CMK (cell line): ENCODE measurements around the gene FYN.

Experiments
- DNase-seq: peaks from one replicate; pipeline ENCODE4 v3.0.0-alpha.2; 2010; ENCODE audit warnings: low read depth

Gene FYN

DNA sequence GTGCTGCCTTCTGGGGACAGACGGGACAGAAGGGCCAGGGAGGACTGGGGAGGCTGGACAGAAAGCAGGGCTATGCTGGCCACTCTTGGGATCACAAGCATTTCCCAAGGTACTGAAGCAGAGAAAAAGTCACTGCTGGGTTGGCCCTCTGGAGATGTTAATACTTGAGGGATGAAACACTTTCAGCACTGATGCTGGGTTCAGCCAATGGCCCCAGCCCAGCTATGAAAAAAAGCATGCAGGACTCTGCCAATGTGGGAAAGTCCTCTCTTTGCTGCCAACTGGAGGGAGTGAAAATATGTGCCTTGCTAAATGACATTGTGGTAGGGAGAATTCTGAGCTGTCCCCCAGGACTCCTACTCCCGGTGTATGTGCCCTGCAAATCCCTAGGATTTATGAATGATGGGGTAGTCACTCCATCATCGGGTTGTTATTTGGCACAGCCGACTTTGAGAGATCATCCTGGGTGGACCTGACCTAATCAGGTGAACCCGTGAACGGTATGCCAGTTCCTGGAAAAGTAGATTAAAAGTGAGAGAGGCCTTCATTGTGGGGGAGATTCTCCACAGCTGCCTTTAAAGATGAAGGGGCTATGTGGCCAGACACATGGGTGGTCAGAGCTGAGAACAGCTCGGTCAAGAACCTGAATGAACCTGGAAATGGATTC lies 147.7 kb downstream of the FYN start:
- DNase-seq: no peak

DNA sequence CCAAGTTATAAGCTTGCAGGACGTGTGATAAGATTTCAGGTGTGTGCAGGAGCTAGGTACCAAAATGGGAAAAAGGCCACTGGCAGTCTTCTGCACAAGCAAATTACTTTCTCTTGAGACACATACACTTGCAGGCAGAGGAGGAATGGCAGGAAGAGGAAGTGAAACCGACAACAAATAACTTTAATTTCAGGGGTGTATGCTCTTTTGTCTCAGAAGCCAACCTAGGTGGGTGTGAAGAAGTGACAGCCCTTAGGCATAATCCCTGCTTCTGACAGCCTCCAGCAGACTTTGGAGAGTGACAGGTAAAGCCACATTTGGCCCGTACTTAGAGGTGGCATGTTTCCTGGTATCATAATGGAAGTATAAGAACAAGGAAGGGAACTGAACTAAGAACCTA lies 148.7 kb downstream of the FYN start:
- DNase-seq: no peak

DNA sequence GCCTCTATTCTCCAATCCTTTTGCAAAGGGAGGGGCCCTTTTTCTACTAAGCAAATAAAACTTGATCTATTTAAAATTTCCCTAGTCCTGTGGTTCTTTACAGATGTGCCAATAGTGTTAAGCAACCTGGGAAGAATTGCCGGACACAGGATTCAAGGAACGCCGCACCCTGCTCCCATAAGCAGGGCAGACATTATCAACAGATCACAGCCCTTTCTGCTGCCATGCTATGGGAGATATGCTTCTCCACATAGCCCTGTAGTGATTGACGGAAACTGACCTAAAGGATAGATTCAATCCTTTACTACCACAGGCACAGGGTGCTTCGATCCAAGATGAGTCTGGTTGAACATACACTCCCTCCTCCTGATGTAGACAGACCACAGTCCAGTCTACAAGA lies 149.2 kb downstream of the FYN start:
- DNase-seq: no peak

DNA sequence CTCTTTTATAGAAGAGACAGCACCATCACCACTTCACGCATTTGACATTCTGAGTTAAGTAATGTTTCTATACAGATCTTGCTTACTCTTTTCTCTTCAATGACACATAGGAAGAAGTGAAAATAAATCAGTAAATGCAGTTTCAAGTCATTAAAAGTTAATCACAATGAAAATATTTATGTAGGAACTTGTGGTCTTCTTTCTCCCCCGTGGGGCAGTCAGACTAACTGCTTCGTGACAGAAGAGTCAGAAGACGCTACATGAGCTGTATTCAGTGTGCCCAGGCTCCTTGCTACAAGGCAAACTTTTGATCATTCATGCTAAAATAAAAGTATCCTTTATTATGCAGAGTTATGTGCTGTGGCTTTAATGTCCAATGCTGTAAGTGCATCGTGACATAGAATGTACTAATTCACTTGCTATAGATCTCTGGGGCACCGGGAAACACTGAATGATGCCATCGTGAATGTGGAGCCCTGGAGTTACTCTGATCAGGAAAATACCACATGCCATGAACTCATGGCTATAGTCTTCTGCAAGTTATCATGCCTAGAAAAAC lies 149.8 kb downstream of the FYN start:
- DNase-seq: no peak

DNA sequence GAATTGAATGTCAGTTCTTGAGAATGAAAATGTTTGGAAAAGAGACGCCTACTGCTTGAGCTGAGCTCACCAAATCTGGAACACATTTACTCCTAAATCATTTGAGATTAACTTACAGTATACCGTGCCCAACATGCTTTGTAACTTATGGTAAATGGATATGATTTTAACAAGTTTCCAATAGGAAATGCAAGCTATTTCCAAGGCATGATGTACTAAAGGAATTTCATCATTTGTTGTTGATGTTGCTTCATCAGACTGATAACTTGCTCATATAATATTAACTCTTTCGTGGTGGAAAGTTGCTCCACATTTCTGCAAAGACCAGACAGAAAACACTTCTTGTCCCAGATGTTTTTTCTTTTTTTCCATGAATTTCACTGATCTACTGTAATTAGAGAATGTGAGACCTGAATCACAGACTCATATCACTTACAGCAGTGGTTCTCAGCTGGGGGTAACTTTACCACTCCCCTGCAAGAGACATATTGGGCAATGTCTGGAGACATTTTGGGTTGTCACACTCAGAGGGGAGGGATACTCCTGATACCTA lies 151.0 kb downstream of the FYN start:
- no peak for DNase-seq

DNA sequence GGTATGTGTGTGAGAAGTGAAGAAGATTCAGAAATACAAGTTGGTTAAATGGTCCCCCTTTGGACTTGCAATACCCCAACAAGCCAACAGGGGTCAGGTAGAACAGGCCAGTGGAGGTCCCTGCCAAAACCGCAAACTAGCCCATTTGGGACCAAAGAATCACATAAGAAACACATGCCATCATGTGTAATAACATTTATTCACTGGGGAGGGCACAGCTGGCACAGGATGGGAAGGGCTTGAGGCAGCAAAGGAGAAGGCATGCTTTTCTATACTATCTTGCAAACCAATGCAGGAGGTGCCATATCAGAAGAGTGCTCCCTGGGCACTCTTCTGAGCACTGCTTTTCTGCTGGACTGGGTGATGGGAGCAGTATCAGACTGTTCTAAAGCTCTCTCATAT lies 151.5 kb downstream of the FYN start:
- DNase-seq: peak; percentile 27

DNA sequence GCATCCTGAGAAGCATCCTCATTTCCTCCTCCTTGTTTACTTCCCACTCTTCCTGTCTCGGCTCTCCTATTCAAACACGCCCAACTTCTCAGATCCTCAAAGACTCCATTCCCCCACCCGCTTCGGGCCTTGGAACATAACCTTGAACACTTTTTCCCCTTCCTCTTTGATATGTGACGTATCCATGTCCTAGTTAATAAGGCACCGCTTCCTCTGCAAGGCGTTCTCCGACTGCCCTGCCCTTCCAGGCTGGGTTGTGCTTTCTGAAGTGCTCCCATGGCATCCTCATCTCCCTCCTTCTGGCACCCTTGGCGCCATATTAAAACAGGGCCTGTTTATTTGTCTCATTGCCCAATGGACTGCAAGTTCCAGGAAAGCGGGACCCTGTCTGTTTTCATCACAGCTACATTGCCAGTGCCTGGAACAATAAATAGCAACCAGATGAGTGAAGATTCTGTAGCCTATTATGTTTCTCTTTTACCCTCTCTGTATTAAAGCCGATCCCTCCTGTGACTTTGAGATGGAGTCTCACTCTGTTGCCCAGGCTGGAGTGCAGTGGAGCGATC lies 152.2 kb downstream of the FYN start:
- no peak for DNase-seq

DNA sequence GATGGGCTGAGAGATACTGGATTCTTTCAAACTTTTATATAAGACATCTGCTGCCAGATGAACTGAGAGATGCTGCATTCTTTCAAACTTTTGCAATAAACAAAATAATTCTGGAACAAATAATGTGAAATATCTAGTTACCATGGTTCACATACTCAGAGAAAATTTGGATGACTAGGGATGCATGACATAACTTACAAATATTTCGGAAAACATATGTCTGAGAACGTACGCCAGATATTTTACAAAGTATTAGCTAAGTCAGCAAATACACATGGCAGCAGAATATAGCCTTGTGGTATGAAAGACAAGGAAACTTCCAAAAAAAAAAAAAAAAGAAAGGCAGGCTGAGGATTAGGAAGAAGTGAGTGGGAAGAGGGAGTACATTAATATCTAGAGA lies 154.3 kb downstream of the FYN start:
- no peak for DNase-seq

DNA sequence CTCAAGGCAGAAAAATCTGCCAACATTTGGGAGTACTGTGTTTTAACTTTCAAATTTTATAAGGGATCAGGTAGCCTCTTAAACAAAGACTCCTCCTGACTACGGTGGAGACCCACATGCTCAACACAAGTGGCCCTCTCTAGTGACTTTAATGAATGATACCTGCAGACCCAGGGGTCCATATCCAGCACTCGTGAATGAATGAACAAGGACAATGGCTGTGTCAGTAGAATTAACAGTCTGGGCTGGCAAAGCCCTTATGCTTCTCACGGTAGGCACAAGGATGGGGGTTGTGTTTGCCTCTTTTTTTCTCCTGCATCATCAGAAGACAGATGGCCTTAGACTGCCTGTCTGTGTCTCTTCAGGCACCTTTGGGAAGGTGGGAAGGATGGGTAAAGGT lies 154.9 kb downstream of the FYN start:
- no peak for DNase-seq

DNA sequence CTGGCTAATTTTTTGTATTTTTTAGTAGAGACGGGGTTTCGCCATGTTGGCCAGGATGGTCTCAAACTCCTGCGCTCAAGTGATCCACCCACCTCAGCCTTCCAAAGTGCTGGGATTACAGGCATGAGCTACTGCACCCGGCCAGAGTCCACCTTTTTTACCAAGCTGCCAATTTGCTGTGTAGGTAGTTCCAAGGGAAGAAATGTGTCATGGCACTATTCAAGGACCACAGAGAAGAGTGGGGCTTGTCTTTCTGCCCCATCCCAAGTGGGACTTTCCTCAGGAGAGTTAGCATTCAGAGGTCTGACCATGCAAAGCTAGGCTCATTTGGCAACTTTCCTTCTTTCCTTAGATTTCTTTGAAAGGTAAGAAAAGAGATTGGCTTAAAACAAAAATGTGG lies 155.6 kb downstream of the FYN start:
- no peak for DNase-seq

DNA sequence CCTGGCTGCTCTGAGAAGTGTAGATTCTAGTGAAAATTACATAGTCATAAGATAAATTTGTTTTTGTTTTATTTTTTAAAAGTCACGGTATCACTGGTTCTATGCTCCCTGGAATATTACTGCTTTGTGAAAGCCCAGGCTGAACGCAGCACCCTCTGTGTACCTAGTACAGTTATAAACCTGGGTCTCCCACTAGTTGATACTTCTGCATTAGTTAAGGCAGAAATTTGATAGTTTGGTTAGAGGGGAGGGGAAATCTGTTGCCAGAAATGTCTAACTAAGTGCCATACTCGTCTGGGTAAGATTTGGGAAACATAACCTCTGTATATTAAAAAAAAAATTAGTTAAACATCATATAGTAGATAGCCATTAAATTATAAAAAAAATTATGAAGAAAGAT lies 156.9 kb downstream of the FYN start:
- DNase-seq: no peak

DNA sequence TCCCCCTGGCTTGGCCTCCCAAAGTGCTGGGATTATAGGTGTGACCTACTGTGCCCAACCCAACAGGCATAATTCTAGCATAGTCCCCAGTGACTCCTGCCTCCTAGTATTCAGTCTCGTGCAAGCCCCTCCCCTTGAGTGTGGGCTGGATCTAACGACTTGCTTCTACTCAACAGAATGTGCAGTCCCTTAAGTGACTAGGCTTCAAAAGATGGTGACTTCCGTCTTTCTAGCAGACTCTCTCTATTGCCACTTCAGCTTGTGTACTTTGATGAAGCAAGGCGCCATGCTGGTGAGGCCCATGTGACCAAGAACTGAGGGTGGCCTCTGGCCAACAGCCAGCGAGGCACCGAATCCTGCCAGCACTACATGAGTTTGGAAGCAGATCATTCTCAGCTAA lies 157.9 kb downstream of the FYN start:
- DNase-seq: no peak

DNA sequence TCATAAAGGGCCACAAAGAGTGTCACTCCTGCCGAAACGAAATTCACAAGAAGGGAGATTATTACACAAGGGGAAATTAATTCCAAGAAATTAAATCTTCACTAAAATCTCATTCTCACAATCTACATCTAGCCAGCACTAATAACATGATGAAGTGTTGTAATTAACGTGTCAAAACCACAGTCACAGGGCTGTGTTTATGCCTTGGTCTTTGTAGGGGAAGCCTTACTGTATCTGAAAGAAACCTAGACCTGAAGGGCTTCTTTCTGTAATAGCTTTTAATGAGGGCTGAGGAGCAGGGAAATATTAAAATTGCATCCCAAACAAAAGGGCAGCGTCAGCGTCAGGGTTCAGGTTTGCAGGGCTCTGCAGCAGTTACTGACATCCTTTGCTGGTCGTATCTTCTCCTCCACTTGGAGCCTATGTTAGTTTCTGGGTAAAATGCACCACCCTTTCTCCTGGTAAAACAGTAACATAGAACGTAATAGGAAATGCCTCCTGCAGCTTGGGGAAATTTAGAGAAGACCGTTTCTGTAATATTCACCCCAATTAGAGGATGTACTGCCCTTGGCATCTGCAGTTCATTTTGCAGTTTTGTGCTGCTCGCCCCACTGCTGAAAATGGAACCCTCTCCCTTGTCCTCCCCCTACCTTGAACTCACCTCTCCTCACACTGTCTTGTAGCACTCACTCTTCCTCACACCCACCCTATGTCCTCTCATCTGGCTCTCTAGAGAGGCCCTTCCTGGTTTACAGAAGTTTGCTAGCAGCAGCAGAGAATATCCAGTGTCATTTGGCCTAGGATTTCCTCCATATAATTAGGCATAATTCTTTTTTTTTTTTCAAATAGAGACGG lies 158.6 kb downstream of the FYN start:
- no peak for DNase-seq

DNA sequence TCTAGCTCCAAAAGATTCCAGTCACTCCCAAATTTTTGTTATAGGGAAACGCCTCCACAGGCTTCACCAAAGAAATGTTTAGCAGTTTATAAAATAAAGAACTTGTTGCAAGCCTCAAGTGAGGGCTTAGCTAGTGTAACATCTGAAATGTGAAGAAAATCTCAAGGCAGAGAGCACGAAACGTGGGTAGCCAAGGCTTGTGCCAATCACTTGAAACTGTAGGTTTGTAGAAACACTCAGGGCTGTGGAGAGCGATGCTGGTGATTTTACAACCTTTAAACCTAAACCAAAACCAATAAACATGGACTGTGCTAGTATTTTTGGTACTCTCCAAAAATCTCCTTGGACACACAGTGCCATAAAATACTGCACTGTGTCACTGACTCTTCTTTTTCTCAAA lies 159.4 kb downstream of the FYN start:
- no peak for DNase-seq

DNA sequence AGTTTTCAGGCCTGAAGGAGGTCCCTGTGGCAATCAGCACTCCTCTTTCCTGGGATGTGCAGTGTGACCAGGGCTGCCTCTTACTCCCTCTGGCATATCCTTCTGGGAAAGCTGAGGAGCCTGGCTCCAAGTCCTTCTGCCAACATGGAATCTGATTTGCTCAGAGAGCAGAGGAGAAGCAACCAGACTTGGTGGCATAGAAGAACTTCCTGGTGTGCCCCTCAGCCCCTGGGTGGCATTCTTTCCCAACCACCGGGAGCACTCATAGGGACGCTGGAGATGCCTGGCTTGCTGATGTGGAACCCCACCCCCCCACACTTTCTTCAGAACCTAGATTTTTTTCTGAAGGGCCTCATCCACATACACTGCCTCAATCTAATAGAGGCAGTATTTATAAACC lies 160.0 kb downstream of the FYN start:
- DNase-seq: no peak

DNA sequence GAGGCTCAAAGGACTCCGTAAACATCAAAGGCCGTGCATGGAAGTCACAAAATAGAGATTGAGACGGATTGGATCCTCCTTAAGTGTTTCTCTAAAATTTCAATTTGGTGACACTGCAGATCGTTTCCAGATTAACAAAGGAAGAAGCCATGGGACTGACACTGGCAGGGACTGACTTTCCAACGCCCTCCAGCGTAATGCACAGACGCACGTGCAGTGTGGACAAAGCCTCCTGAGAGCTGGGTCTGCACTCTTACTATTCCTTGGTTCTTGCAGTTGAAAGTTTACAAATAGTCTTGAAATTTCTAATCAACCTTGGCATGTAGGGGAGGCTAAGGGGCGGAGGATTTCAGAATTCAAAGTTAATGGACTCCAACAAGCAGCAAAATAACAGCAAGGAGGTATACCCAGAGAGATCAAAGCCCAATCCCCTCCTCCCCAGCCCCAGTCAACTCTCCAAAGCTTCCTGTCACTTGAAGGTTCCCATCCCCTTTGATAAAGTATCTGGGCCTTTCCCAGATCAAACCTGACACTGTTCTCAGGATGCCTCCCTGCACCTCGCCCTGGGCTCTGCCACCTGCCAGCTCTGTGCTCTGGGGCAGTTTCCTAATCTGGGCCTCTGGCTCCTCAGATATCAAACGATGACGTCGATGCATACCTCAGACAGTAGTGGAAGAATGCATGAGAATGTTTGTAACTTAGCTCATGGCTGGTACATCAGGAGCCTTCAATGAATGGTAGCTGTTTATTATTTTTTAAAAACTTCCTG lies 161.1 kb downstream of the FYN start:
- DNase-seq: no peak

DNA sequence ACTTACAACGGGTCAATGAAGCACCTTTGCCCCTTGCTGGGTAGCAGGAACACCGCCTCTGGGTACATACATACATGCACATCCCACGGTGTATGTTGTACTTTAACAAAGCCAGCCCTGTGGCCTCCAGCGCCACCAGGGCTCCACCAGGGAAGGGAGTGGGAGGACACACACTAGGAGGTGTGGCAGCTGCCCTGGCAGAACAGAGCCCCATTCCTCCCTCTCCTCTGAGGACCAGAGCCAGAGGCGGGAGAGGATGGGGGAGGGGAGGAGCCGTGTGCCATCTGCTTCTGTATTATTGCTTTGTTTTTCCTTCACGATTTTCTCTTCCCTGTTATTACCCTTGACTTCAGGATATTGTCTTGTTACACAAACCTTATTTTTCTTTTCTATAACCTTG lies 161.8 kb downstream of the FYN start:
- DNase-seq: no peak

DNA sequence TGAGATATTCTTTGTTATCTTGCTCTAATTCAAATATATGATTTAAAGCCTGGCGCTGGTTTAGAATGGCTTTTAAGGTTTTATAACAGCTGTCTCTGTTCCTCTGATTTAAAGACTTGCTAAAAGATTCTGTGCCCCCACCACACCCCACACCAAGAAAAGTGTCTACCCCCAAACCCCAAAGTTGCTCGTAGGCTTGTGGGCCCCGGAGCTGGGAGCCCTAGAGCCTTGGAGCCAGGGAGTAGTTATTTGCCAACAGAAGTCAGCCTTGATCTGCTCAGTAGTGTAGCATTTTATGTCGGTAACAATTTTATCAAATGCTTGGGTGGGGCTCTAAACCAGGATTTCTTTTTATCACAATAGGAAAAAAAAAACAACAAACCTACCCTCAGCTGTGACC lies 162.3 kb downstream of the FYN start:
- no peak for DNase-seq

DNA sequence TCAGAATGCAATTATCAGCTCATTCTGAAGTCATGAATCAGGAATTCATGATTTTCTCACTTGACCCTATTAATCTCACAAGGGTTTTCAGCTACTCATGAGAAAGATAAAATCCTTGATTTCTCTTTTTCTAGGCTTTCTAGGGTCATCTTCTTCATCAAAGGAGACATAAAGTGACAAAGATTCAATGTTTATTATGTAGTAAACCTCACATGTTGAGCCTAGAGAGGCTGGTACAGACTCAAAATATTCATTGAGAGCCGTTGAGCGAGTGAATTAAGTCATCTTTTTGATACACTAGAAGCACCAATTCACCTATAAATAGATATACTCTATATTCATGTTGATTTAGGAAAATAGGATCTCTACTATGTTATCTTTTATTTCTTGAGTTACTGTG lies 162.8 kb downstream of the FYN start:
- DNase-seq: no peak

DNA sequence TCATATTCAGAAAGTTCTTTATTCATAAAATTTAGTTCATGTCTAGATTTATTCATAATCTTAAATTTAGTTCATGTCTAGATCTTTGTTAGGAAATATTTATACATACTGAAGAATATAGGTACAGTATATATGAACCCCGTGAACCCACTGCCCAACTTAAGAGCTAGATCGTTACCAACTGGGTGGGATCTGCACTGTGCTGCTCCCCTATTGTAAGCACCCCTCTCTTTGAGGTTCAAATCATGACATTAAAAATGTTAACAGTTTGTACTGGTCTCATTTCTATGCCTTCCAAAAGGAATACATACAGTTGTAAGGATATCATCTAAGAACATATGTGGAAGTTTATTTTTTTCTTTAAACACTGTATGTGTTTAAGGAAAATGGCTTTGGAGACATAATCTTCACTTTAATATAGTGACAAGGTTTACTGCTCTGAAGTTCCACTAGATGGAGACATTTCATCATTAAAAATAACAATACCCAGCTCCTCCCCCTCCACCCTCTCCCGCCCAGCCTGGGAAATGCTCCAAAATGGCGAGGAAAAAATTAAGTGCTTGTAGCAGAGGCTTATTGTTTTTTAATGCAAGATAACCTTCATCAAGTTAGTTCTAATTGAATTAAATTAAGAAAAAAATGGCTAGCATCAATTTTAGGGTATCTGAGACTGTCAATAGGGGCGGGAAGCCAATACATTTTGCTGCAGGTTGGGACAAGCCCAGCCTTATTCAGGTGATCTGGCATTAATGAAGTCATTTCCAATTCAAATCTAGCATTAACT lies 163.4 kb downstream of the FYN start:
- peak; percentile 51 for DNase-seq

DNA sequence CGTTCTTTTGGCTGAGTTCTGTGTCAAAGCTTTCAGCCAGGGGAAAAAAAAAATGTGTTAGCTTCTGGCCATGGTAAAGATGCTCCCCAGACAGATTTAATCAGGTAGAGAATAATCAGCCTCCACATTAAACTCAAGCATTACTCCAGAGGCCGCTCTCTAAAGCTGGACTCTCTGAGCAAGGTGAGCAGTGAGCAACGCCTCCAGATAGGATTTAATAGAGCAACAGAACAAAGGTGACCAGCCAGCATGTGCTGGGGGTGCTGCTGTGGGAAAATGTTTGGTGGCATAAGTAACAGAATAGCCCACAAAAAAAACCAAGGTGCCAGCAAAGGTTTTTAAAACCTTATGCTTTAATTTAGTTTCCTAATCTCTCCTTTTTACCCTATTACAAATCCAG lies 164.1 kb downstream of the FYN start:
- DNase-seq: no peak
